Fibroblast of peridontal ligament (primary cell): Measurements from ENCODE around the gene LCMT2.

Source experiments
- DNase-seq: peaks from one replicate; pipeline ENCODE4 v3.0.0-alpha.2; 2010; ENCODE audit errors: extremely low read depth

LCMT2 gene

DNA sequence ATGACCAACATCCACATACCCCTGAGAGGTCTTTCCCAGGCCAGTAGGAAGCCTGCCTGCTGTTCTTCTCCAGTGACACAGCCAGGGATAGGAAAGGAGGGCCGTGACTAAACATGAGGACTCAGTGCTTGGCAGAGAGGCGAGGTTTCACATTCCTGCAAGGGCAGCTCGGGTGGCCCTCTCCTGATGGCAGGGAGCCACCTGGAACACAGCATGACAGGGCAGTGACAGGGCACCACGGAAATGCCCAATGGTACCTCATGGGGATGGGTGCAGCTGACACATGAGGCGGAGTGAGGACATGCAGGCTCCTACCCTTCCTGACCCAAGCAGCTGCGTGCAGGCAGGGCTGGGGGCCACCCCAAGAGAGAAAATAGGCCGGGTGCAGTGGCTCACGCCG is 56.2 kb downstream of the LCMT2 start:
- no peak for DNase-seq
